ENCODE results near the gene ZNF124.

Gene ZNF124

GRCh38 chr1:247113094-247113497, 58.7 kb downstream of the ZNF124 start:
- peak; percentile 35 for DNase-seq (ENCODE audit: low spot score)

GRCh38 chr1:247112479-247112781, 59.4 kb downstream of the ZNF124 start:
- no peak for DNase-seq (ENCODE audit: low spot score)

- peak; percentile 77 for DNase-seq (ENCODE audit: low spot score)
These were observed 59.9 kb downstream of the ZNF124 start for GRCh38 chr1:247111700-247112478.

GRCh38 chr1:247111259-247111699, 60.5 kb downstream of the ZNF124 start:
- DNase-seq (ENCODE audit: low spot score): peak; percentile 69

- no peak for DNase-seq (ENCODE audit: low spot score)
These were observed 61.1 kb downstream of the ZNF124 start for GRCh38 chr1:247110627-247111258.

- DNase-seq (ENCODE audit: low spot score): no peak
These were observed 64.1 kb downstream of the ZNF124 start for GRCh38 chr1:247107694-247108093.

- DNase-seq (ENCODE audit: low spot score): no peak
These were observed 65.9 kb downstream of the ZNF124 start for GRCh38 chr1:247105966-247106365.

Data from iPS-NIHi11 (cell line).